GM23338 (cell line): Measurements from ENCODE around the gene AFAP1.

Source experiments
- EZH2 ChIP-seq: fragments of 200-600 bp; sonication (generic); IDR thresholded peaks from one replicate; pipeline ENCODE4 v1.8.0; 2017; ENCODE audit warnings: antibody characterized with exemption, mild to moderate bottlenecking, low read depth; ENCODE audit not compliant: unreplicated experiment
- POLR2AphosphoS5 ChIP-seq: IDR thresholded peaks from 2 replicates; pipeline ENCODE4 v1.6.1; 2016; ENCODE audit warnings: antibody characterized with exemption, low read depth
- ZNF114 ChIP-seq: fragments of 250-450 bp; sonication (Bioruptor Pico); IDR thresholded peaks from 2 replicates; pipeline ENCODE4 v1.5.0; 2020; ENCODE audit warnings: mild to moderate bottlenecking, moderate library complexity
- TF ChIP-seq, protein P1 (sequence below), 2 experiments: fragments of 200-600 bp in 1 of 2; sonication (generic) in 1 of 2; conservative IDR thresholded peaks; 2 replicates each; pipeline versions ENCODE4 v1.5.1 to v1.6.1; 2016 to 2017; ENCODE audit warnings: antibody characterized with exemption in 2 of 2, low read depth in 2 of 2, mild to moderate bottlenecking in 2 of 2, moderate library complexity in 1 of 2
- TF ChIP-seq, protein P2 (sequence below): fragments of 250-450 bp; sonication (Bioruptor Pico); IDR thresholded peaks from 2 replicates; pipeline ENCODE4 v1.5.0; 2020; ENCODE audit warnings: mild to moderate bottlenecking, moderate library complexity
- TF ChIP-seq, protein P3 (sequence below): IDR thresholded peaks from one replicate; pipeline ENCODE4 v1.6.1; 2018; ENCODE audit warnings: antibody characterized with exemption; ENCODE audit not compliant: unreplicated experiment

DNA sequence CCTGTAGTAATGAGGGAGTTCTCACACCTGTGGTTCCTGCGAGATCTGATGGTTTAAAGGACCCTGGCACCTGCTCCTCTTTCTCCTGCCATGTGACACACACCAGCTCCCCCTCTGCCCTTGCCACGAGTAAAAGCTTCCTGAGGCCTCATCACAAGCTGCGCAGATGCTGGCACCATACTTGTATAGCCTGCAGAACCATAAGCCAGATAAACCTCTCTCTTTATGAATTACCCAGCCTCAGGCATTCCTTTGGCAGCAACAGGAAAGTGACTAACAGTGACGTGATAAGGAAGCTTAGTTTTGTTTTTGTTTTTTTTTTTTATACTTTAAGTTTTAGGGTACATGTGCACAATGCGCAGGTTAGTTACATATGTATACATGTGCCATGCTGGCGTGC is 130.9 kb downstream of the AFAP1 start:
- TF ChIP-seq, protein P1, sequence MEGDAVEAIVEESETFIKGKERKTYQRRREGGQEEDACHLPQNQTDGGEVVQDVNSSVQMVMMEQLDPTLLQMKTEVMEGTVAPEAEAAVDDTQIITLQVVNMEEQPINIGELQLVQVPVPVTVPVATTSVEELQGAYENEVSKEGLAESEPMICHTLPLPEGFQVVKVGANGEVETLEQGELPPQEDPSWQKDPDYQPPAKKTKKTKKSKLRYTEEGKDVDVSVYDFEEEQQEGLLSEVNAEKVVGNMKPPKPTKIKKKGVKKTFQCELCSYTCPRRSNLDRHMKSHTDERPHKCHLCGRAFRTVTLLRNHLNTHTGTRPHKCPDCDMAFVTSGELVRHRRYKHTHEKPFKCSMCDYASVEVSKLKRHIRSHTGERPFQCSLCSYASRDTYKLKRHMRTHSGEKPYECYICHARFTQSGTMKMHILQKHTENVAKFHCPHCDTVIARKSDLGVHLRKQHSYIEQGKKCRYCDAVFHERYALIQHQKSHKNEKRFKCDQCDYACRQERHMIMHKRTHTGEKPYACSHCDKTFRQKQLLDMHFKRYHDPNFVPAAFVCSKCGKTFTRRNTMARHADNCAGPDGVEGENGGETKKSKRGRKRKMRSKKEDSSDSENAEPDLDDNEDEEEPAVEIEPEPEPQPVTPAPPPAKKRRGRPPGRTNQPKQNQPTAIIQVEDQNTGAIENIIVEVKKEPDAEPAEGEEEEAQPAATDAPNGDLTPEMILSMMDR (conservative IDR thresholded peaks at IDR 0.05; ENCODE audit: low read depth in 2 of 2) = no peak
- TF ChIP-seq POLR2AphosphoS5 (no peak), EZH2 (no peak), ZNF114 (CRISPR knock-in tag) (no peak)
- TF ChIP-seq, protein P2, sequence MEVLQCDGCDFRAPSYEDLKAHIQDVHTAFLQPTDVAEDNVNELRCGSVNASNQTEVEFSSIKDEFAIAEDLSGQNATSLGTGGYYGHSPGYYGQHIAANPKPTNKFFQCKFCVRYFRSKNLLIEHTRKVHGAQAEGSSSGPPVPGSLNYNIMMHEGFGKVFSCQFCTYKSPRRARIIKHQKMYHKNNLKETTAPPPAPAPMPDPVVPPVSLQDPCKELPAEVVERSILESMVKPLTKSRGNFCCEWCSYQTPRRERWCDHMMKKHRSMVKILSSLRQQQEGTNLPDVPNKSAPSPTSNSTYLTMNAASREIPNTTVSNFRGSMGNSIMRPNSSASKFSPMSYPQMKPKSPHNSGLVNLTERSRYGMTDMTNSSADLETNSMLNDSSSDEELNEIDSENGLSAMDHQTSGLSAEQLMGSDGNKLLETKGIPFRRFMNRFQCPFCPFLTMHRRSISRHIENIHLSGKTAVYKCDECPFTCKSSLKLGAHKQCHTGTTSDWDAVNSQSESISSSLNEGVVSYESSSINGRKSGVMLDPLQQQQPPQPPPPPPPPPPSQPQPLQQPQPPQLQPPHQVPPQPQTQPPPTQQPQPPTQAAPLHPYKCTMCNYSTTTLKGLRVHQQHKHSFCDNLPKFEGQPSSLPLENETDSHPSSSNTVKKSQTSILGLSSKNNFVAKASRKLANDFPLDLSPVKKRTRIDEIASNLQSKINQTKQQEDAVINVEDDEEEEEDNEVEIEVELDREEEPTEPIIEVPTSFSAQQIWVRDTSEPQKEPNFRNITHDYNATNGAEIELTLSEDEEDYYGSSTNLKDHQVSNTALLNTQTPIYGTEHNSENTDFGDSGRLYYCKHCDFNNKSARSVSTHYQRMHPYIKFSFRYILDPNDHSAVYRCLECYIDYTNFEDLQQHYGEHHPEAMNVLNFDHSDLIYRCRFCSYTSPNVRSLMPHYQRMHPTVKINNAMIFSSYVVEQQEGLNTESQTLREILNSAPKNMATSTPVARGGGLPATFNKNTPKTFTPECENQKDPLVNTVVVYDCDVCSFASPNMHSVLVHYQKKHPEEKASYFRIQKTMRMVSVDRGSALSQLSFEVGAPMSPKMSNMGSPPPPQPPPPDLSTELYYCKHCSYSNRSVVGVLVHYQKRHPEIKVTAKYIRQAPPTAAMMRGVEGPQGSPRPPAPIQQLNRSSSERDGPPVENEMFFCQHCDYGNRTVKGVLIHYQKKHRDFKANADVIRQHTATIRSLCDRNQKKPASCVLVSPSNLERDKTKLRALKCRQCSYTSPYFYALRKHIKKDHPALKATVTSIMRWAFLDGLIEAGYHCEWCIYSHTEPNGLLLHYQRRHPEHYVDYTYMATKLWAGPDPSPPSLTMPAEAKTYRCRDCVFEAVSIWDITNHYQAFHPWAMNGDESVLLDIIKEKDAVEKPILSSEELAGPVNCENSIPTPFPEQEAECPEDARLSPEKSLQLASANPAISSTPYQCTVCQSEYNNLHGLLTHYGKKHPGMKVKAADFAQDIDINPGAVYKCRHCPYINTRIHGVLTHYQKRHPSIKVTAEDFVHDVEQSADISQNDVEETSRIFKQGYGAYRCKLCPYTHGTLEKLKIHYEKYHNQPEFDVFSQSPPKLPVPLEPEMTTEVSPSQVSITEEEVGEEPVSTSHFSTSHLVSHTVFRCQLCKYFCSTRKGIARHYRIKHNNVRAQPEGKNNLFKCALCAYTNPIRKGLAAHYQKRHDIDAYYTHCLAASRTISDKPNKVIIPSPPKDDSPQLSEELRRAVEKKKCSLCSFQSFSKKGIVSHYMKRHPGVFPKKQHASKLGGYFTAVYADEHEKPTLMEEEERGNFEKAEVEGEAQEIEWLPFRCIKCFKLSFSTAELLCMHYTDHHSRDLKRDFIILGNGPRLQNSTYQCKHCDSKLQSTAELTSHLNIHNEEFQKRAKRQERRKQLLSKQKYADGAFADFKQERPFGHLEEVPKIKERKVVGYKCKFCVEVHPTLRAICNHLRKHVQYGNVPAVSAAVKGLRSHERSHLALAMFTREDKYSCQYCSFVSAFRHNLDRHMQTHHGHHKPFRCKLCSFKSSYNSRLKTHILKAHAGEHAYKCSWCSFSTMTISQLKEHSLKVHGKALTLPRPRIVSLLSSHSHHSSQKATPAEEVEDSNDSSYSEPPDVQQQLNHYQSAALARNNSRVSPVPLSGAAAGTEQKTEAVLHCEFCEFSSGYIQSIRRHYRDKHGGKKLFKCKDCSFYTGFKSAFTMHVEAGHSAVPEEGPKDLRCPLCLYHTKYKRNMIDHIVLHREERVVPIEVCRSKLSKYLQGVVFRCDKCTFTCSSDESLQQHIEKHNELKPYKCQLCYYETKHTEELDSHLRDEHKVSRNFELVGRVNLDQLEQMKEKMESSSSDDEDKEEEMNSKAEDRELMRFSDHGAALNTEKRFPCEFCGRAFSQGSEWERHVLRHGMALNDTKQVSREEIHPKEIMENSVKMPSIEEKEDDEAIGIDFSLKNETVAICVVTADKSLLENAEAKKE = no peak
- TF ChIP-seq, protein P3, sequence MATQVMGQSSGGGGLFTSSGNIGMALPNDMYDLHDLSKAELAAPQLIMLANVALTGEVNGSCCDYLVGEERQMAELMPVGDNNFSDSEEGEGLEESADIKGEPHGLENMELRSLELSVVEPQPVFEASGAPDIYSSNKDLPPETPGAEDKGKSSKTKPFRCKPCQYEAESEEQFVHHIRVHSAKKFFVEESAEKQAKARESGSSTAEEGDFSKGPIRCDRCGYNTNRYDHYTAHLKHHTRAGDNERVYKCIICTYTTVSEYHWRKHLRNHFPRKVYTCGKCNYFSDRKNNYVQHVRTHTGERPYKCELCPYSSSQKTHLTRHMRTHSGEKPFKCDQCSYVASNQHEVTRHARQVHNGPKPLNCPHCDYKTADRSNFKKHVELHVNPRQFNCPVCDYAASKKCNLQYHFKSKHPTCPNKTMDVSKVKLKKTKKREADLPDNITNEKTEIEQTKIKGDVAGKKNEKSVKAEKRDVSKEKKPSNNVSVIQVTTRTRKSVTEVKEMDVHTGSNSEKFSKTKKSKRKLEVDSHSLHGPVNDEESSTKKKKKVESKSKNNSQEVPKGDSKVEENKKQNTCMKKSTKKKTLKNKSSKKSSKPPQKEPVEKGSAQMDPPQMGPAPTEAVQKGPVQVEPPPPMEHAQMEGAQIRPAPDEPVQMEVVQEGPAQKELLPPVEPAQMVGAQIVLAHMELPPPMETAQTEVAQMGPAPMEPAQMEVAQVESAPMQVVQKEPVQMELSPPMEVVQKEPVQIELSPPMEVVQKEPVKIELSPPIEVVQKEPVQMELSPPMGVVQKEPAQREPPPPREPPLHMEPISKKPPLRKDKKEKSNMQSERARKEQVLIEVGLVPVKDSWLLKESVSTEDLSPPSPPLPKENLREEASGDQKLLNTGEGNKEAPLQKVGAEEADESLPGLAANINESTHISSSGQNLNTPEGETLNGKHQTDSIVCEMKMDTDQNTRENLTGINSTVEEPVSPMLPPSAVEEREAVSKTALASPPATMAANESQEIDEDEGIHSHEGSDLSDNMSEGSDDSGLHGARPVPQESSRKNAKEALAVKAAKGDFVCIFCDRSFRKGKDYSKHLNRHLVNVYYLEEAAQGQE = no peak
